ENCODE results near the gene RPS15. TPM values are rescaled to one million over a fixed set of nuclear protein-coding genes. Genes with fewer than 3 reads are reported as not detected.

The RPS15 gene
- total RNA-seq, 1 donor from 2014 or later = 1,918 TPM

DNA sequence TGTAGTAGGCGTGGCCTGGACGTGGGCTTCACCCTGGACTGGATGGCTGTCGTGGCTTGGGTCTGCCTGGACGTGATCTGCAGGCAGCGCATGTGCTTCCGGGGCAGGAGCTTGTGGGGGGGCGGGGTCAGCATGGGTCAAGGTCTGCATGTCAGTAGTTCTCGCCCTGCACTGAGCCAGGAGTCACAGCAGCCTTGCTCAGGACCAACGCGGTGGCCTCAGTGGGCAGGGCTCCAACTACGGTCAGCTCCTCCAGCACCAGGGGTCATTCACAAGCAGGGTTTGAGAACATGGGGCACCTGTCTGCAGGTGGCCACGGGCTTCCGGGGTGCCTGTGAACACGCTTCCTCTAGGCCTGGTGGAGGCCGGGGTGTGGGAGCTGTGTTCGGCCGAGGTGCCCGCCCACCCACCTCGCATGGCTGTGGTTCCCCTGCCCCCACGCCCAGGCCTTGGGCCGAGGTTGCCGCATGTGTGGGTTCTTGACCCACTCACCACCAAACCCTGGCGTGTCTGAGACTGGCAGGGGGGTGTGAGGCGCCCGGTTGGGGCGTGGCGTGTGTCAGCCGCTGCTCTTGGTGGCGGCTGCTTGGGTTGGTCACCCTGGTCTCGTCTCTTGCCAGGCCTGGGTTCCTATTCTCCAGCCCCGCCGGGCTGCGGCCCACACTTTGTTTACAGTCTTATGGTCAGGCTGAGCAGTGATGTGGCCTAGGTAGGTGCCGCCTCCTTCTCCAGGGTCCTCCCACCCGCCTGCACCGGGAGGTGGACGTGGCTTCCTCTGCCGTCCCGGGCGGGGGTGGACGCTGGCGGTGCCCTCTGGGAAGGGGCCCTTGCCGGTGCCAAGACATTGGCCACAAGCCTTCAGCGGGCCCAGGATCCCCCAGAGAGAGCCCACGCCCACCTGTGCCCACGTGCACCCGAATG, 4.8 kb upstream of the RPS15 start:
- Histone ChIP-seq H3K4me2 (no peak overlapping the region), H3K4me1 (no peaks in the 10 kb centered on the region), H3K27ac (no peak overlapping the region), H3K36me3 (no peaks in the 10 kb centered on the region), H3K79me2 (ENCODE audit: low read depth) (peaks cover 2% of the 10 kb centered on the region), H2AFZ (replicated peaks) (no peak overlapping the region), H3K9me3 (ENCODE audit: low read depth) (no peaks in the 10 kb centered on the region), H3K9ac (no peak overlapping the region), H3F3A (ENCODE audit: low read depth) (peaks cover 33% of the 10 kb centered on the region), H3K4me3 (no peak overlapping the region), H4K20me1 (ENCODE audit: low read depth) (peaks cover 55% of the 10 kb centered on the region), H3K27me3 (no peaks in the 10 kb centered on the region)
- no peak overlapping the region for H3K27ac Mint-ChIP-seq
- no peak for DNase-seq (ENCODE audit: low spot score)
- H3K9me3 Mint-ChIP-seq = no peaks in the 10 kb centered on the region
- peaks cover 10% of the 10 kb centered on the region for H3K36me3 Mint-ChIP-seq
- H3K4me3 Mint-ChIP-seq = no peak overlapping the region
- H3K27me3 Mint-ChIP-seq (ENCODE audit: insufficient read depth, low read depth) = peaks cover 5% of the 10 kb centered on the region
- TF ChIP-seq EZH2 (IDR thresholded peaks at IDR 0.05) = no peak
- TF ChIP-seq EZH2phosphoT487 (IDR thresholded peaks at IDR 0.05) = no peak
- TF ChIP-seq, protein P1, sequence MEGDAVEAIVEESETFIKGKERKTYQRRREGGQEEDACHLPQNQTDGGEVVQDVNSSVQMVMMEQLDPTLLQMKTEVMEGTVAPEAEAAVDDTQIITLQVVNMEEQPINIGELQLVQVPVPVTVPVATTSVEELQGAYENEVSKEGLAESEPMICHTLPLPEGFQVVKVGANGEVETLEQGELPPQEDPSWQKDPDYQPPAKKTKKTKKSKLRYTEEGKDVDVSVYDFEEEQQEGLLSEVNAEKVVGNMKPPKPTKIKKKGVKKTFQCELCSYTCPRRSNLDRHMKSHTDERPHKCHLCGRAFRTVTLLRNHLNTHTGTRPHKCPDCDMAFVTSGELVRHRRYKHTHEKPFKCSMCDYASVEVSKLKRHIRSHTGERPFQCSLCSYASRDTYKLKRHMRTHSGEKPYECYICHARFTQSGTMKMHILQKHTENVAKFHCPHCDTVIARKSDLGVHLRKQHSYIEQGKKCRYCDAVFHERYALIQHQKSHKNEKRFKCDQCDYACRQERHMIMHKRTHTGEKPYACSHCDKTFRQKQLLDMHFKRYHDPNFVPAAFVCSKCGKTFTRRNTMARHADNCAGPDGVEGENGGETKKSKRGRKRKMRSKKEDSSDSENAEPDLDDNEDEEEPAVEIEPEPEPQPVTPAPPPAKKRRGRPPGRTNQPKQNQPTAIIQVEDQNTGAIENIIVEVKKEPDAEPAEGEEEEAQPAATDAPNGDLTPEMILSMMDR (IDR thresholded peaks at IDR 0.05) = no peak
- peaks cover 8% of the 10 kb centered on the region for H3K4me1 Mint-ChIP-seq

DNA sequence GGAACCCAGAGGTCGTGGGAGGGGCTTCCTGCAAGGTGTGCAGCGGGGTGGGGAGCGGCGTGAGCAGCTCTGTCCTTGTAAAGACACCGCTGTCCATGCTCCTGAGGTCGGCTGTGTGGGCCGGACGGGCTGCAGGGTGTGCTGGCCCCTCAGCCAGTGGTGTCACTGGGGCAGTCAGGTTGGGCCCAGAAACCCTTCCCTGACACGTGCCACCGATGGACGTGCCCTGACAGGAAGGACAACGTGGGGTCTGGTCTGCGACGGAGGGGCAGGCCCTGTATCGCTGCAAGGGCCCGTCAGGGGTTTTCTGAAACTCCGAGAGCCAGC, 4.2 kb upstream of the RPS15 start:
- H3K9me3 Mint-ChIP-seq = no peaks in the 10 kb centered on the region
- no peak overlapping the region for H3K4me3 ChIP-seq
- H3K4me1 Mint-ChIP-seq = peaks cover 8% of the 10 kb centered on the region
- peaks cover 33% of the 10 kb centered on the region for H3F3A ChIP-seq (ENCODE audit: low read depth)
- H3K9ac ChIP-seq = no peak overlapping the region
- no peak overlapping the region for H3K4me3 Mint-ChIP-seq
- H3K27me3 Mint-ChIP-seq (ENCODE audit: insufficient read depth, low read depth) = peaks cover 2% of the 10 kb centered on the region
- no peak overlapping the region for H3K27ac Mint-ChIP-seq
- no peak overlapping the region for H3K4me2 ChIP-seq
- DNase-seq (ENCODE audit: low spot score) = no peak
- peaks cover 55% of the 10 kb centered on the region for H4K20me1 ChIP-seq (ENCODE audit: low read depth)
- TF ChIP-seq EZH2 (IDR thresholded peaks at IDR 0.05) (no peak), EZH2phosphoT487 (IDR thresholded peaks at IDR 0.05) (no peak)
- TF ChIP-seq, protein P1 (IDR thresholded peaks at IDR 0.05) = no peak
- no peaks in the 10 kb centered on the region for H3K27me3 ChIP-seq
- H3K4me1 ChIP-seq = no peaks in the 10 kb centered on the region
- no peaks in the 10 kb centered on the region for H3K9me3 ChIP-seq (ENCODE audit: low read depth)
- H3K79me2 ChIP-seq (ENCODE audit: low read depth) = peaks cover 8% of the 10 kb centered on the region
- H3K27ac ChIP-seq = no peak overlapping the region
- H2AFZ ChIP-seq (replicated peaks) = no peak overlapping the region
- peaks cover 10% of the 10 kb centered on the region for H3K36me3 Mint-ChIP-seq
- H3K36me3 ChIP-seq = no peaks in the 10 kb centered on the region

DNA sequence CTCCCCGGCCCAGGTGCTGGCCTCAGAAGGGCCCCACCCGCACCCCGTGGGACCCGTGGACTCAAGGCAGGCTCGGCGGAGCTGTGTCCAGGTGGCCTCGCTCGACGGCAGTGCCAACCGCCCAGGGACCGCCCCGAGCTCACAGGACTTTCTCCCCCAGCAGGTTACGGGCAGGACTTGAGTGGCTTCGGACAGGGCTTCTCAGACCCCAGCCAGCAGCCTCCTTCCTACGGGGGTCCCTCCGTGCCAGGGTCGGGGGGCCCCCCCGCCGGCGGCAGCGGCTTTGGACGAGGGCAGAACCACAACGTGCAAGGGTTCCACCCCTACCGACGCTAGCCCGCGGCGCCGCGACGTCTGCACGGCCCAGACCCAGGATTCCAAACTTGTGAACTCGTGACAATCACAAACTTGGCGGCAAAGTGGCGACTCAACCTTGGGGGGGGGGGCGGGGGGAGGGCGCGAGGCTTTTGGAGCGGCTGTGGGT, 3.6 kb upstream of the RPS15 start:
- TF ChIP-seq, protein P1 (IDR thresholded peaks at IDR 0.05) = no peak
- no peak for TF ChIP-seq EZH2 (IDR thresholded peaks at IDR 0.05)
- no peak for TF ChIP-seq EZH2phosphoT487 (IDR thresholded peaks at IDR 0.05)
- no peak for DNase-seq (ENCODE audit: low spot score)
- Histone ChIP-seq H3K4me1 (peaks cover 4% of the 10 kb centered on the region), H3K27me3 (no peaks in the 10 kb centered on the region), H3K4me3 (no peak overlapping the region), H3K36me3 (no peaks in the 10 kb centered on the region), H3K9me3 (ENCODE audit: low read depth) (no peaks in the 10 kb centered on the region), H3K27ac (no peak overlapping the region), H3K4me2 (no peak overlapping the region), H3K79me2 (ENCODE audit: low read depth) (peaks cover 14% of the 10 kb centered on the region), H4K20me1 (ENCODE audit: low read depth) (peaks cover 55% of the 10 kb centered on the region), H3K9ac (no peak overlapping the region), H2AFZ (replicated peaks) (no peak overlapping the region), H3F3A (ENCODE audit: low read depth) (peaks cover 39% of the 10 kb centered on the region)
- Mint-ChIP-seq H3K27ac (no peak overlapping the region), H3K4me3 (no peak overlapping the region), H3K36me3 (peaks cover 13% of the 10 kb centered on the region), H3K9me3 (no peaks in the 10 kb centered on the region), H3K27me3 (ENCODE audit: insufficient read depth, low read depth) (peaks cover 5% of the 10 kb centered on the region), H3K4me1 (peaks cover 10% of the 10 kb centered on the region)

Measured in neural progenitor cell (in vitro differentiated cells).